GOT3 (cell line): ENCODE data around the gene FBRSL1.
"Not testable (repeated sequence)": the region's sequence is repeated elsewhere in the genome, so short reads cannot be mapped to it uniquely, and the experiment has no call there.

Experiments
- DNase-seq: peaks from one replicate; lab custom pipeline; 2025; ENCODE audit warnings: mixed read lengths; lab: John Stamatoyannopoulos, UW

The FBRSL1 gene

DNA sequence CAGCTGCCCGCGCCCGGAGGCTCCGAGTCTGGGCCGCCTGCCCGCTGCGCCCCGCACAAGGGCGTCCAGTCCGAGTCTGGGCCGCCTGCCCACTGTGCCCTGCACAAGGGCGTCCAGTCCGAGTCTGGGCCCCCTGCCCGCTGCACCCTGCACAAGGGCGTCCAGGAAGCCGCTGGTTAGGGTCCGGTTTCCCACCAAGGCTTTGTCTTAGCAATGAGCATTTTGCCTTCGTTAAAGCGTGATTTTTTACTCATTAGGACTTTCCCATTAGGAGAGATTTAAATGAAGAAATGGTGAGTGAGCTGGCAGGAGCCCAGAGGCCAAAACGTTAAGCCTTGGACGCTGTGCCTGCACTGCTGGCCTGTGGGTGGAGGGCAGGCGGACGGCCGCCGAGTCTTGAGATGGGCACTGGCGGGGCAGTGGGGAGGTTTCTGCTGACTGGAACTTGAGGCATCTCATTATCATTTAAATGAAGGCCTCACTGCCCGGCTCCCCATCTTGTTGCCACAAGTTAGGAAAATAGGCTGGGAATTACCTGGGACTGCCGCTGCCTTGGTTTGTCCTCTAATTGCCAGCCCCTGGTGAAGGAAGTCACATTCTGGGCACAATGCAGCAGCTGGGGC is 36.0 kb downstream of the FBRSL1 start:
- no peak for DNase-seq

DNA sequence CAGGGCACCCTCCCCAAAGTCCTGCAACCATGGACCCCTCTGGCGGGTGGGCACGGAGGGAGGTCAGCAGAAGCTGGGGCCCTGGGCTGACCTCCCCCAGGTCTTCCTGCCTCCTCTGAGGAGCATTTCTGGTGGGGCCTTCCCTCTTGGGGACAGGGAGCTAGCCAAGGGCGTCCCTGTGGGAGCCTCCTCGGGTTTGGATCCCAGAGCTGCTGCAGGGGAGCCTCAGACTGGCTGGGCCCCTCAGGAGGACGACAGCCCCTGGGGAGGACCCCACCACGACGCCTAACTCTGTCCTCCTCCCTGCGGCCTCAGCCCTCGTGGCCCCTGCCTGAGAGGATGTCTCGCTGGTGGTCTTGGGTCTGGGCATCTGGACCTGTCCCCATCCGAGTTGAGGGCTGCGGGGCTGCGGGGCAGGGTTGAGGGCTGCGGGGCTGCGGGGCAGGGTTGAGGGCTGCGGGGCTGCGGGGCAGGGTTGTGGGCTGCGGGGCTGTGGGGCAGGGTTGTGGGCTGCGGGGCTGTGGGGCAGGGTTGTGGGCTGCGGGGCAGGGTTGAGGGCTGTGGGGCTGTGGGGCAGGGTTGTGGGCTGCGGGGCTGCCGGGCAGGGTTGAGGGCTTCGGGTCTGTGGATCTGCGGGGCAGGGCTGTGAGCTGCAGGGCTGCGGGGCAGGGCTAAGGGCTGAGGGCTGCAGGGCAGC is 37.4 kb downstream of the FBRSL1 start:
- DNase-seq = no peak

DNA sequence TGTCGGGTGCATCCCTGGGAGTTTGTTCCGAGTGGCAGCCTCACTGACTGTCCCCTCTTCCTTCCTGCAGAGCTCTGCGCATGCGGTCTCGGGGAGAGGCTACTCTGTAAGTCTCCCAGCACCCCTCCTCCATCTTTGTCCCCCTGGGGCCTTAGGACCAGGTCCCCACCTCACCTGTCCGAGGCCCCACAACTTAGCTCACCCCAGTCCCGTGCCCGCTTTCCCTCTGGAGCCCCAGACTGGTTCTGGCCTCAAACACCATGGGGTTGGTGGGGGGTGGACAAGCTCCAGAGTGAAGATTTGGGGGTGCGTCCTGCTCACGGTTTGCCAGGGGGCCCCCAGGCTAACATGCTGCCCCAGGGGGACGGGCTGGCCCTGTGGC is 37.9 kb downstream of the FBRSL1 start:
- DNase-seq = no peak

DNA sequence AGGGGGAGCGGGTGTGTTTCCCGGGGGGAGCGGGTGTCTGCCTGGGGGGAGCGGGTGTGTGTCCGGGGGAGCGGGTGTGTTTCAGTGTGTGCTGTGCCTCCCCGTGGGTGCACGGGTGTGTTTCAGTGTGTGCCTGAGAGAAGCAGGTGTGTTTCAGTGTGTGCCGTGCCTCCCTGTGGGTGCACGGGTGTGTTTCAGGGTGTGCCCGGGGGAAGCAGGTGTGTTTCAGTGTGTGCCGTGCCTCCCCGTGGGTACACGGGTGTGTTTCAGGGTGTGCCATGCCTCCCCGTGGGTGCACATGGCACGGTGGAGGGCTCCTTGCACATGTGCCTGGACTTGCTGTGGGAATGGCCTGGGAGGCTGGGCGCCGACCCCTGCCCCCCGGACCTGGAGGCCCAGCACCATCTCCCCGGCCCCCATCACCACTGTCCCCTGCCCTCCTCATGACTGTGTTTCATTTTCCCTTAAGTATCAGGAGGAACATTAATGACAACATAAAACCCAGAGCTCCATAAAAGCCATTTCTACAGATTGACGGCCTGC is 38.7 kb downstream of the FBRSL1 start:
- no peak for DNase-seq

DNA sequence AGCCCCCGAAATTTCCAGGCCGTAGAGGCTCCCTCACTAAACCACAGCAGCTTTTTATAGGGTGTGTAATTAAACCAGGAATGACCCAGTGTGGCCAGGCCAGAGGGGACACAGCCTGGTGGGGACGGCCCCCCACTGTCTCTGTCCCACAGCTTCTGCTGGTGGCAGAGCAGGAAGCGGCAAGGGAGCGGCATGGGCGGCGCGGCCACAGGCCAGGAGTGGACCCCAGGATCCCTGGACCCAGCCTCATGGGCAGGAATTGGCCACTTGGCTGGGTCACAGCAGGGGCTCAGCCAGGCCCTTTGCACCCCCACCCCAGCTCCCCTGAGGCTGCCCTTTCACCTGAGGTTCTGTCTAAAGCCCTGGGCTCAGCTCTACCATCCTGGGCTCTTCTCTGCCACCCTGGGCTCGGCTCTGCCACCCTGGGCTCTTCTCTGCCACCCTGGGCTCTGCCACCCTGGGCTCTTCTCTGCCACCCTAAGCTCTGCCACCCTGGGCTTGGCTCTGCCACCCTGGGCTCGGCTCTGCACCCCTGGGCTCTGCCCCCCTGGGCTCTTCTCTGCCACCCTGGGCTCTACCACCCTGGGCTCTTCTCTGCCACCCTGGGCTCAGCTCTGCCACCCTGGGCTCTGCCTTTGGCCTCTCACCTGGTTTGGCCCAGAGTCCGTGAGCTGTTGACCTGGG is 39.3 kb downstream of the FBRSL1 start:
- DNase-seq = no peak

DNA sequence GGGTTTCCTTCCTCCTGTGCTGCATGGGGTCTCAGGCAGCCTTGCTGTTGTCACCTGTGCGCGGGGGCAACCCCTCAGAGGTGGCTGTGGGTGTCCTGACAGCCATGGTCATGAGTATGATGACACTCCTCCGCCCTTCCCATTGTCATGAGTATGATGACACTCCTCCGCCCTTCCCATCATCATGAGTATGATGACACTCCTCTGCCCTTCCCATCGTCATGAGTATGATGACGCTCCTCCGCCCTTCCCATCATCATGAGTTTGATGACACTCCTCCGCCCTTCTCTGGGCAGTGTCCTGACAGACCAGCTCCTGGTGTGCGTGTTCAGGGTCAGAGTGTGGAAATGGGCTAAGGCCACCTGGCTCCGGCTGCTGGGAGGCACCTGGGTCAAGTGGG is 40.0 kb downstream of the FBRSL1 start:
- no peak for DNase-seq

DNA sequence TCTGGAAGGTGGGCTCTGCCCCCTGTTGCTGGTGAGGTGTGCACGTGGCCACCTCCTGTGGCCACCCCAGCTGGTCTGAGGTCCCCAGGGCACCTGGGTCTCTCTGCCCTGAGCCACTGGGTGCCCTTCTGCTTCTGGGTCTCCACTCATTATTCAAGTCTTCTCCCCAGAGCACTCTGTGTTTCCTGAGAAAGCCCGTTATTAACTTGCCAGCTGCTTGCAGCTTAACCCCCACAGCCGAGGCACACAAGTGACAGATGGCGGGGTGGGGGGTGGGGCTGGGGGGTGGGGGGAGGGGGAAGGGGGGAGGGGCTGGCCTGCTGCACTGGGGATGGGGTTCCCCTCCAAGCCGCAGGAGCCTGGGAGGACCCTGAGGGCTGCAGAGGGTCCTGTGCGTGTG is 40.5 kb downstream of the FBRSL1 start:
- DNase-seq = no peak

DNA sequence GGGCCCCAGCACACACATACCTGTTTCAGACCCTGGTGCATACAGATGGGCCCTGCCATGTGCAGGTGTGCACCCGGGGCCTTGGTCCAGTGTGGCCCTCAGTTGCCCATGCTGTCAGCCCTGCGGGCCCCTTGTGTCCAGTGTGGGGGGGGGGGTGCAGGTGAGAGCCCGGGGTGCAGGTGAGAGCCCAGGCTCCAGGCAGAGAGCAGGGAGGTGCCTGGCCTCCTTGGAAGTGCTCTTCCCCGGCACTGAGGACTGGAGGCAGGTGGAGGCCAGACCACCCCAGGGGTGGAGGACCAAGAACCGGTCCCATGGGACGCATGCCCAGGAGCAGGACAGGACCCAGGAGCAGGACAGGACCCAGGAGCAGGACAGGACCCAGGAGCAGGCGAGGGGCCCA is 40.9 kb downstream of the FBRSL1 start:
- no peak for DNase-seq

DNA sequence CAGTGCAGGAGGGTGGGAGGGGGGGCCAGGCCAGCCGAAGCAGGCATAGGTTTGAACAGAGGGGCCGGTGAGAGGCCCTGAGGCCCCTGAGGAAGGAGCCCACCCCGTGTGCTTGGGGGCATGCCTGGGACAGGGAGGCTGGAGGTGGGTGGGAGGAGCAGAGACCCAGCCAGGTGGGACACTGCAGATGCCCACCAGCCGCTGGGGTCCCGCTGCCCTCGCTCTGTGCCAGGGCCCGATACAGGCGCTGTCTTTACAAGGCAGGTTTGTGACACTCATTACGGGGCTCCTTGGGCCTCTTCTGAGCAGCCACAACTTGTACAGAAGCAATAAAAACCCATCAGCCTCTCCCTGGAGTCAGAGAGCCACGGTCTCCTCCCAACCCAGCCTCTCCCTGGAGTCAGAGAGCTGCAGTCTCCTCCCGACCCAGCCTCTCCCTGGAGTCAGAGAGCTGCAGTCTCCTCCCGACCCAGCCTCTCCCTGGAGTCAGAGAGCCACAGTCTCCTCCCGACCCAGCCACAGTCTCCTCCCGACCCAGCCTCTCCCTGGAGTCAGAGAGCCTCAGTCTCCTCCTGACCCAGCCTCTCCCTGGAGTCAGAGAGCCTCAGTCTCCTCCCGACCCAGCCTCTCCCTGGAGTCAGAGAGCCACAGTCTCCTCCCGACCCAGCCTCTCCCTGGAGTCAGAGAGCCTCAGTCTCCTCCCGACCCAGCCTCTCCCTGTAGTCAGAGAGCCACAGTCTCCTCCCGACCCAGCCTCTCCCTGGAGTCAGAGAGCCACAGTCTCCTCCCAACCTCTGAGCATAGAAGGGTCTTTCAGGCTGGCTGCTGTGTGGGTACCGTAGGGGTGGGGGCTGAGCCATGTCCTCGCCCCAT is 43.0 kb downstream of the FBRSL1 start:
- not testable (repeated sequence) for DNase-seq

DNA sequence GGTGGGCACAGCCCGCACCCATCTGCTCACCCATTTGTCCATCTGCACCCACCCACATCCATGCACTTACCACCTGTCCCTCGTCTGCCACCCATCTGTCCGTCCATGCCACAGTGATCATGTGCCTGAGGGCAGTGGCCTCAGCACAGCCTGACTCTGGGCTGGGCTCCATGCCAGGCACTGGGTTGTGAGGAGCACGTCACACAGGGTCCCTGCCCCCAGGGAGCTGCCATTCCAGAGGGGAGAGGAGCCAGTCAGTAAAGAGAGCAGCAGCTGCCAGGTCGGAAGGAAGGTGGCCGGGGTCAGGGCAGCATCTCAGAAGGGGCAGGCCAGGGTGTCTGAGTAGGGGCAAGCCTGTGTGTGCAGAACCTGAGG is 43.6 kb downstream of the FBRSL1 start:
- no peak for DNase-seq

DNA sequence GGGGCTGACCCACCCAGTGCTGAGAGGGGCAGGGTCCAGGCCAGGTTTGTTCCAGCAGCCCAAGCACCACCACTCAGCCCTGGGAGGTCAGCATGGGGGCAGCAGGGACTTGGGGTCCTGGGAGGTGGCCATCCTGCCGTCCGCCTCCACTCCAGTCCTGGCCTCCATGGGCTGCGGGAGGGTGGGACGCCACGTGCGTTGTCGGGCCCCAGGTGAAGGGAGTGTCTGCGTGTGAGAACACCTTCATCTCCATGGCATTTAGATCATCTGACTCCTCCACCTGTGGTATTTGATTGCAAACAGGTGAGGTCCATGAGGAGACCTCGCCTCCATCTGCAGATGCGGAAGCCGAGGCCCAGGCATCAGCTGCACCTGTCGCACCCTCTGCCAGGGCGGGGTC is 44.1 kb downstream of the FBRSL1 start:
- no peak for DNase-seq

DNA sequence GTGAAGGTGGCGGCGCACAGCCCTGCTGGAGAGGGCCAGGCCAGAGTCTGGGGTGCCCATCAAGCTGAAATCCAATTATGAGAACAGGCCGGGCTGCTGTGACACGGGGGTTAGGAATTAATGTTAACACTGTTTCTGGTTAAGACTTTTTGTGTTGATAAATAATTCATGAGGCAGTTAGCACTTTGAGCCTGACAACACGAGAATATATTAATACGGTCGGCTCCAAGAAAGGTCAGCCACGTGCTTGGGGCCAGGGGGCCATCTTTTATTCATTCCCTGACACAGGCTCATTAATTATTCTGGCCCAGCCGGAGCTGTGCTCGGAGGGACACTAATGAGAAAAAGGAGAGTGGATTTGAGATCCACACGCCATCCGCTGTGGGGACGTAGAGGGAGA is 45.1 kb downstream of the FBRSL1 start:
- no peak for DNase-seq

DNA sequence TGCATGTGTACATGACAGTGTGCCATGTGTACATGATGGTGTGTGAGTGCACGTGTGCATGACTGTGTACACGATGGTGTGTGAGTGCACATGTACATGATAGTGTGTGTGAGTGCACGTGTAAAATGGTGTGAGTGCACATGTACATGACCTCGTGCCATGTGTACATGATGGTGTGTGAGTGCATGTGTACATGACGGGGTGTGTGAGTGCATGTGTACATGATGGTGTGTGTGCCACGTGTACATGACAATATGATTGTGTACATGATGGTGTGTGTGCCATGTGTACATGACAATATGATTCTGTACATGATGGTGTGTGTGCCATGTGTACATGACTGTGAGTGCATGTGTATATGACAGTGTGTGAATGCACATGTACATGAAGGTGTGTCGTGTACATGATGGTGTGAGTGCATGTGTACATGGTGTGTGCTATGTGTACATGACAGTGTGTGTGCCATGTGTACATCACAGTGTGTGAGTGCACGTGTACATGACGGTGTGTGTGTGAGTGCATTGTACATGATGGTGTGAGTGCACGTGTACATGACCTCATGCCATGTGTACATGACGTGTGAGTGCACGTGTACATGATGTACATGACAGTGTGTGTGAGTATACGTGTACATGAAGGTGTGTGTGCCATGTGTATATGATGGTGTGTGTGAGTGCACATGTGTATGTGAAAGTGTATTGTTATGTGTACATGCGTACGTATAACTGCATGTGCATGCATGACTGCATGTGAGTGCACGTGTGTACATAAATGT is 46.3 kb downstream of the FBRSL1 start:
- DNase-seq = no peak

DNA sequence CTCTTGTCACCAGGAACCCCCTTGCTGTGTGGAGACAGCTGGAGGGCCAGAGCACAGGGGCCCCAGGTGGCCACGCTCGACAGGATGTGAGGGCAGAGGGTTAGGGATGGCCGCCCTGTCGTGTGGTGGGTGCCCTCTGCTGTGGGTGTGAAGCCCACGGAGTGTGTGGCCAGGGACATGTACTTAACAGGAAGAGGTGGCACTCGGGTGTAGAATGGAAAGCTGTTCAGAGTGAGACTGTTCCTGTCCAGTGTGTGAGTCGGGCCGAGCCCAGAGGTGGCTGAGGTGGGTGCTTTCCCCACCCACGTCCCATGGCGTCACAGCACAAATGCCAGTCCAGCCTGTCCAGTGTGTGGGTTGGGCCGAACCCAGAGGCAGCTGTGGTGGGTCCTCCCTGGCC is 47.1 kb downstream of the FBRSL1 start:
- DNase-seq = no peak

DNA sequence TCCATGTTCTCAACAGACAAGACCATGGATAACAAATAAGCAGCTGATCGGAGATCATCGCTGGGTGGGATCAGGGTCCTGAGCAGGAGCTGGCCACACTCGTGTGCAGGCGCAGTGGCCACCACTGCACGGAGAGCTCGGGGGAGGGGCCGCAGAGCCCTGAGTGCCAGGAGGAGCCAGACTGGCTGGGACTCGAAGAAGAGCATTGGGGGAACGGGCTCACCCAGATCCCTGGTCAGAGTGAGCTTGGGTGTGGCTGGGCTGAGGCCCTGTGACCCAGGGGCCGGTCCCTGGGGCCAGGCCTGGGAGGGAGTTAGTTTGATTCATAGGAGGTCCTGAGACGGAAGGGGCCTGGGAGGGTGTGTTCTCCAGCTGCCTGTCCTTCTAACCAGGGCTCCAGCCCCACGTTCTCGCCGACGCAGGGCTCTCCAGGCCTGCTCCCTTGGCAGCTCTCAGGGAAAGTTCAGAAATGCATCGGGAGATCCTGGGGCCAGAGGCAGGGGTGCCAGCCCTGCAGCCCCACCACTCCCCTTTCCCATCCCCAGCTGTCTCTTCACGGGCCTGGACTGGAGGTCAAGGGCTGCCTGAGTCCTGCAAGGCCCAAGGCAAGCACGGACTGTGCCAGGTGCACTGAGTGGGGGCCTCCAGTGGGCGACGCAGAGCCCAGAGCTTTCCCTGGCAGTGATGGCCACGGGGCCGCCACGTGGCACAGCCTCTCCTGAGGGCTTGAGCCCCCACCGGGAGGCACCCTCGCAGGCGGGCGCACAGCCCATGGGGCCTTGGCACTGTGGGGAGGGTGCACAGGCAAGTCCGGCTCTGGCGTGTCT is 48.1 kb downstream of the FBRSL1 start:
- DNase-seq = no peak

DNA sequence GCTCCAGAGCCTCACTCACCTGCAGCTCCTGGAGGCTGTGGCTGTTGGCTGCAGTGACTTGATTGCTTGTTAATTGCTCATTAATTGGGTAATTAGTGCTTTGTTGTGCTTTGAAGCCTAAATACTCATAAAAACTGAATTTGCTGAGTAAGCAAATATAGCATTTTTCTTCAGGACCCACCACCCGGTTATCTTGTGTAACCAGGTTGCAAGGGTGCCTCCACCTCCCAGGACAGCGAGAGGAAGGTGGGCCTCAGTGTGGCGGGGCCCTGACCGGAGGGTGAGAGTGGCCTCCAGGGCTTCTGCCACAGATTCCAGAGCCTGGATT is 48.7 kb downstream of the FBRSL1 start:
- DNase-seq = no peak

DNA sequence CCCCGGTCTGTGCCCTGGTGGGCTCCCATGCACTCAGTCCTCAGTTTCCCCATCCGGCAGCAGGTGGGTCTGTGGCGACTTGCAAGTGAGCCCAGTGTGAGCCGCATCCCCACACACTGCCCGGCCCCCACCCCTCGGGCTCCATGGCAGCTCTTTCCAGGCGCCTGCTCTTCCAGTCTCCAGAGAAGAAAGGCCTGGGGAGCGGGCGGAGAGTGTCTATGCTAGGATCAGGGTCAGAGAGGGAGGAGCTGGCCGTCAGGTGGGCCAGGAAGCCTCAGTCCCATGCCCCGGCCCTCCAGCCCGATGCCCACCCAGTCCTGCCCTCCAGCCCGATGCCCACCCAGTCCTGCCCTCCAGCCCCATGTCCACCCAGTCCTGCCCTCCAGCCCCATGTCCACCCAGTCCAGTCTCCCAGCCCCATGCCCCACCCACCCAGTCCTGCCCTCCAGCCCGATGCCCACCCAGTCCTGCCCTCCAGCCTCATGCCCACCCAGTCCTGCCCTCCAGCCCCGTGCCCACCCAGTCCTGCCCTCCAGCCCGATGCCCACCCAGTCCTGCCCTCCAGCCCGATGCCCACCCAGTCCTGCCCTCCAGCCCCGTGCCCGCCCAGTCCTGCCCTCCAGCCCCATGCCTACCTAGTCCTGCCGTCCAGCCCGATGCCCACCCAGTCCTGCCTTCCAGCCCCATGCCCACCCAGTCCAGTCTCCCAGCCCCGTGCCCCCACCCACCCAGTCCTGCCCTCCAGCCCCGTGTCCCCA is 49.2 kb downstream of the FBRSL1 start:
- DNase-seq = no peak

DNA sequence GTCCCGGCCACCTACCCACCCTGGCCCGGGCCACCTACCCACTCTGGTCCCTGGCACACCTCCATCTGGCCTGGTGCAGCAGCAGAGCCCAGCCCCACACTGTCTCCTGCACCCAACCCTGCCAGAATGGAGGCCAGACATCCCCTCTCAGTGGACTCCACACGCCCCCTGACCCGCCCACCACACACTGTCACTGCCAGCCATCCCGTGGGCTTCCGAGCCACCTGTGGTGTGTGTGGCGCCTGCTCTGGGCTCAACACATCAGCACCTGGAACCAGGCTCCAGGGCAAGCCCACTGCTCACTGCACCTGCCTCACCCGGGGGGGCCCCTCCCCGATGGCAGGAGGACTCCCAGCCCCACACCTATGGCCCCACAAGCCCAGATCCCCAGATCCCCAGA is 50.5 kb downstream of the FBRSL1 start:
- DNase-seq = no peak

DNA sequence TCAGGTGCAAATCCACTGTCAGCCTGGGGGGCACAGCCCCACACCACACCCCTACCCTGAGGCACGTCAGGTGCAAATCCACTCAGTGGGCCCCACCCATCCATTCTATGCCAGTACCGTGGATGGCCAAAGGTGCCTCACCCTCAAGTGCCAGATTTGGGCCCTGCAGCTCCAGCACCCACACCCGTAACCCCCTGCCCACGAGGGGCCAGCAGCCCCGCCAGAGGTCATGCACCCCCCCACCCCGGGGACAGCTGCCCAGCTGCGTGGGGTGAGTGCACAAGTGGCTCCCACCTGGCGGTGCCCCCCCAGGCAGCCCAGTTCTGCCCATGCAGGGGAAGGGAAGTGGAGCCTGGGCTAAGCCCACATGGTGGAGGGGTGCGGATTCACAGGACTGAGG is 51.2 kb downstream of the FBRSL1 start:
- DNase-seq = no peak

DNA sequence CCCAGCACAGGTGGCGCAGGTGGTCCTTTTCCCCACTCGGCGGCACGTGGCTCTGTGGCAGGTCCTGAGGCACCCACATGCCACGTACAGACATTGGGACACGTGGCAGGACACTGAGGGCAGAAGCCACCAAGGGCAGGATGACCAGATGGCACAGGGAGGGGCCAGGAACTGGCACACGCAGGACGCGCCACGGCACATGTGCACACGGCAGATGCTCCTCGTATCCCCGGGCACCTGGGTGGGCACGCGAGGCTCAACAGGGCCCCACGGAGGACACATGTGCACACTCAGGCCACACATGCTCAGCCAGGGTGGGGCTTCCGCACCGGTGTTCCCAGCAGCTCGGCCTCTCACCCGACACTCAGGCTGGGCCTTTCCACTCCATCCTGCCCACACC is 52.0 kb downstream of the FBRSL1 start:
- no peak for DNase-seq
